Activated T-cell treated with anti-CD3 and anti-CD28 coated beads for 4 hours (primary cell): Measurements from ENCODE around the gene AHR.

Experiments used
- DNase-seq: peaks from one replicate; pipeline ENCODE4 v3.0.0-alpha.2; 2020

Gene AHR

DNA sequence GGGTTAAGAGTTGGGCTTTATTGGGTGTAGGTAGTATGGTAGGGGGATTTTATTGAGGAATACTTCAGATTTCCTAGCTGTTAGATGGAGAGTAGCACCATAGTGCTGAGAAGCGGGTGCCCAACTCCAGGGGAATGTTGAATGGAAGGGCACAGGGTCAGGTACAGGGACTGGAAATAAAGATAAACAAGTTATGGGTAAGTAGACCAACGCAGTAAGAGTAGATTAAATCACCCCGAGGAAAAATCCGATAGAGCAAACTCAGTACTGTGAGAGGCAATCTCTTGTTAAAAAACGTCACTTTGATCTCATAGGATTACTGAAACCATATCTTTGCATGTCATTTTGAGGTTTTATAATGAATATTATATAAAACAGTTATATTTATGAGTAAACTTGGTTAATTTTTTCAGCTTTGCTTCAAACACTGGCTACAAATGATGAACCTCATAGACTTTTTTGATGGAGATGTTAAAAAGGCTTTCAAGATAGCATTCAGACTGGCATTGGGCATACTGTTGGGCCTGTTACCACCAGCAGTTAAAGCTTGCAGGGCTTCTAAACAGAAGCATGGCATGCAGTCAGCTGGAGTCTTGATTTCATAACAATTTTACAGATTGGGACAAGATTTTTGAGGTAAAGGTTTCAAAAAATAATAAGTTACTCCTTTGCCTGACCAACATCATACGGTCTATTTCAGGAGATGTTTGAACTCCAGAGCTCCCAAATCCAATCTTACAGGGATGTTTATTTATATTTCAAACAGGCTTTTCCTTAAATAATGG lies 7.1 kb downstream of the AHR start:
- DNase-seq = no peak

DNA sequence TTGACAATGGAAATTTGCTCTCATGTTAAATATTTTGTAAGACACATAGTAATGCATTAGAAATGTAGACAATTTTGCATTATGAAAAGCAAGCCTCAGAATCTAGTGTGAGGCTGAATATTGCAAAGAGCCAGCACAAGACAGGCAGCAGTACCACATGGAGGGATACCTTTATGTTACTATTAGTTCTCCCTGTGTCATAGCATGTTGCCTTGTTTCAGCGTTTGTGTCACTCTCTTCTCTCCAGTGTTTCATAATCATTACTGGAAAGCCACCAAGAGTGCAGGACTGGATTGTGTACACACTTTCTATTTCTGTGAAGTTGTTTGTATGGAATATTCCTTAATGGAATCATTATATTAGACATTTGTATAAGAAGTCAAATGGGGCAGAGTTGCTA lies 8.5 kb downstream of the AHR start:
- no peak for DNase-seq

GRCh38 chr7:17307558-17307957 lies 9.1 kb downstream of the AHR start:
- DNase-seq = no peak

DNA sequence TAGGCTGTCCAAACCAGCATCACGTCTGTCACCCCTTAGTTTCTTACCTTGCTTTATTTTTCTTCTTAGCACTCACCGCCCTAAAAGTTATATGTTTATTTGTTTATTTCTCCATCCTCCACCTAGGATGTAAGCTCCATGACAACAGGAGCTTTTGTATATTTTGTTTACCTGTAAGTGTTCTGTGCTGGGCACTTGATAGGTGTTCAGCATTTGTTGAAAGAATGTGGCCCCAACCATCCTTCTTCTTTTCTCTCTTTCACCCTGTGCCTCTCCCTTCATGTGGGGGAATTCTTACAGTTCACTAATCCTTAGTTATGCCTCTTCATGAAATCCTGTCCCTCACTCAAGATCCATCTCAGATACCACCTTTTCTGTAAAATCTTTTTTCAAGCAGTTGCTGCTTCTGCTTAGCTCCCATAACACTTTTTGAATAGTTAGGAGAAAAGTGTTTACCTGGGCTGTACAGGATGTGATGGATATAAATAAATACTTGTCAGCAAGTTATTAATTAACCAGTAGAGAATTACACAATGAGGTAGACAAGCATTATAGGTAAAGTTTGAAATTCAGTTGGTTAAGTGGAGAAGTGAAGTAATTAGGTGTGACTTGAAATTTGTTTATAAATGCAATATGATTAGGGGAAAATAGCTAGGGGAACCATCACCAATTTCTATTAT lies 9.7 kb downstream of the AHR start:
- no peak for DNase-seq

DNA sequence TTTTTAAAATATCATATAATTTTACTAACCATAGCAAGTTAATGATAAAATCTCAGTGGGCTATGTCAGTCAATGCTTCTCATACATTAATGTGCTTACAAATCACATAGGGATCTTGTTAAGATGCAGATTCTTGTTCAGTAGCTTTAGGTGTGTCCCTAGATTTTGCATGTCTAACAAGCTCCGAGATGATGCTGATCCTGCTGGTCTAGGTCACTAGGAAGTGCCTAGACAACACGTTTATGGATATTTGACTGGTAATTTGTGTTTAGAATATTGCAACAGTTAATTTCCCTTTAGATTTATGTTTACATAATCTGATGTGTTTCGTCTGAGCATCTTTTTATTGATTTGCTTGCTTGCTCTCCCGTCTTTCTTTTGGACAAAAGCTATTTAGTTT lies 12.7 kb downstream of the AHR start:
- no peak for DNase-seq

- DNase-seq = no peak
Observed at GRCh38 chr7:17311952-17312351, 13.5 kb downstream of the AHR start.

DNA sequence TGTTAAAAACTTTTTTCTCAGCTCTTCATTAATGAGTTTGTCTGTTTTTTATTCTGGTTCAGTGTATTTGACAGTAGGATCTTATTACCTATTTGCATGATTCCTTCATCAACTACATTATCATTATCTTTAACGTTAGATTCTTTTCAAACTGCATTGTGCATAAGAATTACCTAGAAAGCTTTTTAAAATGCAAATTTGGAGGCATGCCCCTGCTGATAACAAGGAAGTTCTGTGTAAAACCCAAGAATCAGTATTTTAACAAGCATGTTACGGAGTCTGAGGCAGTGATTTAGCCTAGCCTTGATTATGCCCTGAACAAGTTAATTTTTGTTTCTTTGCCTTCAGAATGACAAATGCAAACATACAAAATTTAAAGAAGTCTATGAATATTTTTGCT lies 14.2 kb downstream of the AHR start:
- DNase-seq = no peak

- DNase-seq = no peak
Observed at GRCh38 chr7:17313194-17313593, 14.7 kb downstream of the AHR start.

DNA sequence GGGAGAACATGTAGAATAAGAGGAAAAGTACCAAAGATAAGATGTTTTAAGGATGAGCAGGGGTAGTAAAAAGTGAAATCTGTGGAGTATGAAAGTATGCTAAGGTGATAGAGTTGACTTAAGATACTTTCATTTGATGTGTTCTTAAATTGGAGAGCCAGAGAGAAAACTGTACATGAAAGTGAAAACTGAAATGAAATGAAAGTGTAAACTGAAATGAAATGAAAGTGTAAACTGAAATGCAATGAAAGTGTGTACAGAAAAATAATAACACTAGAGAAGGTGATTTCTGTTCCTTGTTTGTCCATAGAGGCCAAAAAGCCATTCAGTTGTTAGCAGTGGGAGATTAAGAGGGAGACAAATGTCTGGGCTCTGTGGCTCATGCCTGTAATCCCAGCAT lies 17.5 kb downstream of the AHR start:
- no peak for DNase-seq

DNA sequence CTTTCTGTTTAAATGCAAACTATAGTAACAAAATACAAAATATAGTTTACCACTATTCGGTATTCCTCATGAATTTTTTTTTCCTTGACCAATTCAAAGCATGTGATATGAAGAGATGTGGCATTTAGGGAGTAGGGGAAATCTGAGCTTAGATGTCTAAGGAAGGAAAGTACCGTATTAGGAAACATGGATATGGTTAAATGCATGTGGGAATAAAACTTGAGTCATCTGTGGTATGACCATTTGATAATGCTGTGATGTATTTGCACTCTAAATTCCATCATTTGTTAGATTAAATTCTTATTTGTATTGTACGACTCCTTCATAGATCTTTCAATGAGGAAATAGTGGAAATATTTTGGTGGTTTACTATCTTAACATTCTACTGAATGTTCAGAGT lies 19.7 kb downstream of the AHR start:
- DNase-seq = no peak

DNA sequence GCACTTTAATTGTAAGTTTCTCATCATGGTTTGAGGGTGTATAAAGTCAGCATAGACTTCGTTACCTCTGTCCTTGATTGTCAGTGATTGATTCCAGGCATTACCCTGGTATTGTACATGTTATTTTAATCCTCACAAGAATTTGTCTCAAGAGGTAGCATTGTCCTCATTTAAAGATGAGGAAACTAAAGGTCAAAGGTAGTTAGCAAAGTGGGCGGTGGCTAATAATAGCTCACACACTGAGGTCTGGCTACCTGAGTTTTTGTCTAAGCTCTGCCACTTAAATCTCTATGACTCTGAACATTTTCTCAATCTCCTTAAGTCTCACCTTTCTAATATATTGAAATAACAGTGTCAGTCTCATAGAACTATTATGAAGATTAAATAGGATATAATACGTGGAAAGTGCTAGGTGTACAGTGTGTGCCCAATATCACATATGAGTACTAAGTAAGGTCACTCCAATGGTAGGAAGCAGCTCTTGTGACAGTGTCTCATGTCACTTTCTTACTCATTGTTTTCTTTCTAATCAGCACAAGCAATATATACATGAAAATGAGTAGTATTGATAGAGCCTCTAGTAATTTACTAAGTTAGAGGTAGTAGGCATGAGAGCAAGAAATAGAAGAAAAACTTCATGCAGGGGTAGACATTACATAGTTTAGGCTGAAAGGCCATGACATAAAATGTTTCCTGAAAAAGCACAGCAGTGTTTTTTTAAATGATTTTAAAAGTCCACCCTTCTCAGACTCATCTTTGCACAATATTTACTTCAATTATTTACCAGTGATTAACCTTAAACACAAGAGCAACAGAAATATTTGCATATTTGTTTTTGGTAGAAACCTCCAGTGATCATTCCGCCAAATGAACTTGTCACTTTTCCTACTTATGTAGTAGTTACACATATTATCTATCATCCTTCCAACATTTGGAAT lies 21.0 kb downstream of the AHR start:
- no peak for DNase-seq

DNA sequence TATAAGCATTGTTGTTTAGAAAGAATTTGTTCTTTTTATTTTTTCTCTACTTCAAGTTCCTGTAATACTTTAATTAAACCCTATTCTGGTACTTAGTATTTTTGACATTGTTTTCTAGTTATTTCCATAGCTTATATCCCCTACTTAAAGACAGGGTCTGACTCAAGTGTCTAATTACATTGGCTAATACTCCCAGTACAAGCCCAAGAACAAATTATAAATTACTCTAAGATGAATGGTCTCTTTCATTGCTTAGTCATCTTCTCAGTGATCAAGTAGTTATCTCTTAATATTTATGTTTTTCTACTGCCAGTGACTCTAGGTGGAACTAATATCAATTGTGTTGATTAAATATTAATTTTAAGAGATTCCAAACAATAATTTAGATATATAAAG lies 21.6 kb downstream of the AHR start:
- no peak for DNase-seq

GRCh38 chr7:17320657-17321056 lies 22.2 kb downstream of the AHR start:
- DNase-seq = no peak

DNA sequence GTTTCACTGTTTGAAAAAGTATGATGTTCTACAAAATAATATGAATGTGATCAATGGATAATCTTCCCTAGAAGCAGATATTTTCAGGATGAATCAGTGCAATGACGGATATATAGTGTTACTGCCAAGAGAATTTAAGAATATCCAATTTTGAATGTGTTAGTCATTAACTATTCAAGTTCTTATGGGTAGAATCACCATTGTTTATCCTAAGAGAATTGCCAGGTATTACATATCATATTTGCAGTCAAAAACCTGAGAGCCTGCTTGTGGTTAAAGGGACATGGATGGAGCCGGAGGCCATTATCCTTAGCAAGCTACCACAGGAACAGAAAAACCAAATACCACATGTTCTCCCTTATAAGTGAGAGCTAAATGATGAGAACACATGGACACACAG lies 26.9 kb downstream of the AHR start:
- no peak for DNase-seq

DNA sequence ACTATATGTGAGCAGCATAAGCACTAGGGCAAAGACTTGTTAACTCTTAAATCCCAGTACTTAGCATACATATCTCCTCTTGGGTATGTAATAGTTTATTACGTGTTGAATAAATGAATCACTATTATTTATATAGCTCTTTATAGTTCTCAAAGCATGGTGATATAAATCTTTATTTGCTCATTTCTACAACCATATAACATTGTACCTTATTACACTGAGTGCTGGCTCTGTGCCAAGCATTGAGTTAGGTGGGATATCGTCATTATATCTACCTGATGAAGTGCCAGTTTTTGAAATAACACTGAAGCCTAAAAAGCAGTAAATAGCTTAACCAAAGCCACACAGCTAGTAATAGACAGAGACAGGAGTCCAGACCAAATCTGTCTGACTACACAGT lies 27.9 kb downstream of the AHR start:
- no peak for DNase-seq

- no peak for DNase-seq
Observed at GRCh38 chr7:17328641-17329040, 30.2 kb downstream of the AHR start.

GRCh38 chr7:17329440-17329839 lies 31.0 kb downstream of the AHR start:
- no peak for DNase-seq

GRCh38 chr7:17331891-17332501 lies 33.5 kb downstream of the AHR start:
- DNase-seq = no peak

DNA sequence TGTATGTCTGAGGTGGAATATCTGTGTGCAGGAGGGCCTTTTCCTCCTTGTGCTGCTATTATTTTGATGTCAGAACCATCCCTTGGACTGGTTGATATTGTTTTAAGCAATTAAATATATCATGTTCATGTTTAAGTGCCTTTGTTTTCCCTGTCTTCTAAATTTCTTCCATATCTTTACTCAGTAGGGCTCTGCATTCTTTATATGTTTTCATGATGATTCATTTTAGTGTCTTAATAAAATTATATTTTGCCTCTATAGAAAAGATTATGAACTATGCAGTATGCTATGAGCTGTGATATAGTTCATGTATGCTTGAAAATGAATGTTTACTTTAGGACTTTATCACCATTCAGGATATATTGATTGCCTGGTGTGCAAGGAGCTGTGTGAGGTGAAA lies 34.8 kb downstream of the AHR start:
- DNase-seq = no peak

GRCh38 chr7:17336168-17336567 lies 37.7 kb downstream of the AHR start:
- DNase-seq = no peak

GRCh38 chr7:17339139-17339538 lies 40.7 kb downstream of the AHR start:
- DNase-seq = no peak

DNA sequence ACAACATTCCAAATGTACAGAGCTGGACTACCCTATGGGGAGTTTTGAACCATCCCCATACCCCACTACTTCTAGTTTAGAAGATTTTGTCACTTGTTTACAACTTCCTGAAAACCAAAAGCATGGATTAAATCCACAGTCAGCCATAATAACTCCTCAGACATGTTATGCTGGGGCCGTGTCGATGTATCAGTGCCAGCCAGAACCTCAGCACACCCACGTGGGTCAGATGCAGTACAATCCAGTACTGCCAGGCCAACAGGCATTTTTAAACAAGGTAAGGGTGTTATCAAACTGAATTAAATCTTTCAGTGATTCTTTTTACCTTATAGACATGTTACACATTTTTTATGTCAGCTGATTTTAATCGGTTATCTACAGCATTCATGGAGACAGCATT lies 41.5 kb downstream of the AHR start:
- no peak for DNase-seq

DNA sequence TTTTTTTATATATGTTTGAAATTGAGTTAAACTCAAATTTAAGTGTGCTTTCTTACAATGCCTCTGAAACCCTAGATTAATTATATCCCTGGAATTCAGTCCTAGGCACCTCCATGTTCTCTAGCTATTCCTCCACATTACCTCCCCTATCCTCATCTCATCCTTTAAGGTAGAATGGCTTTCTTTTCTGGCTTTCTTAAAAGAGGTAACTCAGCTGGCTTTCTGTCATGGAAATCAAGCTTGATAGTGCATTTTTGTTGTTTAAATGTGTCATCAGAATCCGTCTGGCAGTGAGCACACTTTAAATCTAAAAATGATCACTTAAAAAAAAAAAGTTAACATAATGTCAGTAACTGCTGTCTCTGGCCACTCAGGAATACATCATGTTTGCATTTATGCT lies 42.2 kb downstream of the AHR start:
- DNase-seq = no peak
